Endothelial cell (in vitro differentiated cells): ENCODE data around the gene PON2. TPM values are rescaled to one million over a fixed set of nuclear protein-coding genes. Genes with fewer than 3 reads are reported as not detected.

Experiments used
- DNase-seq: peaks from one replicate; pipeline ENCODE4 v3.0.0; 2021; ENCODE audit warnings: low spot score
- H3K27ac Mint-ChIP-seq: one replicate; pipeline ENCODE4 v1.8.0; 2021; ENCODE audit warnings: mixed read lengths, inconsistent platforms; ENCODE audit not compliant: unreplicated experiment
- H3K27me3 Mint-ChIP-seq: one replicate; pipeline ENCODE4 v1.8.0; 2021; ENCODE audit warnings: mild to moderate bottlenecking, moderate library complexity, mixed read lengths, inconsistent platforms; ENCODE audit not compliant: unreplicated experiment
- H3K36me3 Mint-ChIP-seq: one replicate; pipeline ENCODE4 v1.8.0; 2021; ENCODE audit warnings: mild to moderate bottlenecking, low read depth, mixed read lengths, inconsistent platforms; ENCODE audit not compliant: unreplicated experiment
- H3K4me1 Mint-ChIP-seq: one replicate; pipeline ENCODE4 v1.8.0; 2021; ENCODE audit warnings: mild to moderate bottlenecking, mixed read lengths, inconsistent platforms; ENCODE audit not compliant: unreplicated experiment
- H3K4me3 Mint-ChIP-seq: one replicate; pipeline ENCODE4 v1.8.0; 2021; ENCODE audit warnings: mild to moderate bottlenecking, mixed read lengths, inconsistent platforms; ENCODE audit not compliant: unreplicated experiment
- H3K9me3 Mint-ChIP-seq: one replicate; pipeline ENCODE4 v1.8.0; 2021; ENCODE audit warnings: mixed read lengths, inconsistent platforms; ENCODE audit not compliant: unreplicated experiment
- total RNA-seq: library from RNA; stranded (reverse); fragmentation: NEBNext Ultra II Directional; extraction: Animal tissue kit (Norgen Biotek cat#: 25700); gene quantifications from one replicate; pipeline ENCODE4 v1.2.1, GENCODE V29; 2021; ENCODE audit not compliant: unreplicated experiment
- TF ChIP-seq, protein P1 (sequence below): fragments of 200-600 bp; sonication (generic); IDR thresholded peaks from one replicate; pipeline ENCODE4 v1.5.0; 2021; ENCODE audit warnings: antibody characterized with exemption; ENCODE audit not compliant: unreplicated experiment

PON2 gene
- total RNA-seq, 1 donor from 2014 or later: 158 TPM

DNA sequence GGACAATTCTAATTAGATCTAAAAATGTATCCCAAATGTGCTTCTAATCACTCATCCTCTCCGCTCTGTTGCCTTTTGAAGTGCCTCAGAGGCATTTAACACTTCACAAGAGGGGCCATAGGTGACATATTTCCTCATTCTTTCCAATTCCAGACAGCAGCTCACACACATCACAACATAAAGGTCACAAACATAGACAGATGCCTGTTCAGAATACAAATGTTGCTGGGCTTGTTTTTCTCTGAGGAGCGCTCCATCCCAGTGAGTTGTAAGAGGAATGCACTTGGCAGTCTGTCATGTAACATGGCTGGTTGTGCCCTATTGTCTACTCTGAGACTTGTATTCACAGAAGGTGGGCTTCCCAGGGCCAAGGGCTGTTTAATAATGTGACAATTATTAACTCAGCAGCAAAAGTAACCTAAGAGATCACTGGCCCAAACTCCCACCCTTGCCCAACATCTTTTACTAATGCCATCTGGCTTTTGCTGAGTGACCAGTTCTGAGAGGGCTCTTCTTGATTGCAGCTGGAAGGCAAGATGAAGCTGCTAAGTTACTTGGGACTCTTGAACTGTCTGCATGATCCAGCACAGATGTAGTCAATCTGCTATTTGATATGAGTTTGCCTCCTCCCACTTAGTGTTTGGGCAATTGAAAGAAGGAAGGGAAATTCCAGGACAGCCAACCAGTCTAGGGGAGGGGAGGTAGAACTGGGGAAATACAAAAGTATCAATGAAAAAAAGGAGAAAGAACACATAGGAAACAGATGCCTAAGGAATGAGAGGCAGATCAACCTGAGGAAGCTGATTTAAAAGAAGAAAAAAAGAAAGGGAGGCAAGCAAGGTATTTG lies 13.6 kb downstream of the PON2 start:
- DNase-seq: no peak
- TF ChIP-seq, protein P1, sequence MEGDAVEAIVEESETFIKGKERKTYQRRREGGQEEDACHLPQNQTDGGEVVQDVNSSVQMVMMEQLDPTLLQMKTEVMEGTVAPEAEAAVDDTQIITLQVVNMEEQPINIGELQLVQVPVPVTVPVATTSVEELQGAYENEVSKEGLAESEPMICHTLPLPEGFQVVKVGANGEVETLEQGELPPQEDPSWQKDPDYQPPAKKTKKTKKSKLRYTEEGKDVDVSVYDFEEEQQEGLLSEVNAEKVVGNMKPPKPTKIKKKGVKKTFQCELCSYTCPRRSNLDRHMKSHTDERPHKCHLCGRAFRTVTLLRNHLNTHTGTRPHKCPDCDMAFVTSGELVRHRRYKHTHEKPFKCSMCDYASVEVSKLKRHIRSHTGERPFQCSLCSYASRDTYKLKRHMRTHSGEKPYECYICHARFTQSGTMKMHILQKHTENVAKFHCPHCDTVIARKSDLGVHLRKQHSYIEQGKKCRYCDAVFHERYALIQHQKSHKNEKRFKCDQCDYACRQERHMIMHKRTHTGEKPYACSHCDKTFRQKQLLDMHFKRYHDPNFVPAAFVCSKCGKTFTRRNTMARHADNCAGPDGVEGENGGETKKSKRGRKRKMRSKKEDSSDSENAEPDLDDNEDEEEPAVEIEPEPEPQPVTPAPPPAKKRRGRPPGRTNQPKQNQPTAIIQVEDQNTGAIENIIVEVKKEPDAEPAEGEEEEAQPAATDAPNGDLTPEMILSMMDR: no peak
- peaks cover 22% of the 10 kb centered on the region for H3K36me3 Mint-ChIP-seq
- H3K27ac Mint-ChIP-seq: peak overlapping the region; percentile 79
- peaks cover 2% of the 10 kb centered on the region for H3K27me3 Mint-ChIP-seq
- peaks cover 26% of the 10 kb centered on the region for H3K4me1 Mint-ChIP-seq
- peak overlapping the region; percentile 28 for H3K4me3 Mint-ChIP-seq
- H3K9me3 Mint-ChIP-seq: no peaks in the 10 kb centered on the region

GRCh38 chr7:95412075-95412474 lies 22.8 kb downstream of the PON2 start:
- TF ChIP-seq, protein P1: no peak
- Mint-ChIP-seq H3K27me3 (no peaks in the 10 kb centered on the region), H3K9me3 (no peaks in the 10 kb centered on the region), H3K4me3 (no peak overlapping the region), H3K27ac (no peak overlapping the region), H3K36me3 (peaks cover 27% of the 10 kb centered on the region), H3K4me1 (peaks cover 11% of the 10 kb centered on the region)
- DNase-seq: no peak

DNA sequence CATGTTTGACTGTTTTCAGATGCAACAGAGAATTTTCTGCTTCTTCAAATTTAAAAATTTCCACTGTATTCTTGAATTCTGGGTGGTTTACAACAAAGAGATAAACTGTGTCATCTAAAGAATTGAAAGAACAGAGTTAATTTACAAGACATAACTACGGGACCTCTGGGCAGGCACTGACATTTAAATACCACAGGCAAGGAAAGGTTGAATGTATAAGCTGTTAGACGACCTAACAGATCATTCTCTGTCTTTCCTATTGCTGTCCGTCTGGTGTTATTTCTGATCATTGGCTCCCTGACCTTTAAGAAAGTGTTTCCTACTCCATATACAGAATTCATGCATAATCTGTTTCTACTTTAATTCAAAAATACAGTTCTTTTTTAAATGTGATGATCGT lies 23.2 kb downstream of the PON2 start:
- no peaks in the 10 kb centered on the region for H3K9me3 Mint-ChIP-seq
- no peak overlapping the region for H3K4me3 Mint-ChIP-seq
- H3K27me3 Mint-ChIP-seq: no peaks in the 10 kb centered on the region
- TF ChIP-seq, protein P1: no peak
- no peak overlapping the region for H3K27ac Mint-ChIP-seq
- peaks cover 12% of the 10 kb centered on the region for H3K4me1 Mint-ChIP-seq
- H3K36me3 Mint-ChIP-seq: peaks cover 27% of the 10 kb centered on the region
- DNase-seq: no peak

- no peaks in the 10 kb centered on the region for H3K27me3 Mint-ChIP-seq
- H3K9me3 Mint-ChIP-seq: no peaks in the 10 kb centered on the region
- no peak overlapping the region for H3K4me3 Mint-ChIP-seq
- TF ChIP-seq, protein P1: no peak
- peaks cover 31% of the 10 kb centered on the region for H3K36me3 Mint-ChIP-seq
- DNase-seq: no peak
- peaks cover 18% of the 10 kb centered on the region for H3K4me1 Mint-ChIP-seq
- no peak overlapping the region for H3K27ac Mint-ChIP-seq
Measured at GRCh38 chr7:95411036-95411435, 23.8 kb downstream of the PON2 start.

DNA sequence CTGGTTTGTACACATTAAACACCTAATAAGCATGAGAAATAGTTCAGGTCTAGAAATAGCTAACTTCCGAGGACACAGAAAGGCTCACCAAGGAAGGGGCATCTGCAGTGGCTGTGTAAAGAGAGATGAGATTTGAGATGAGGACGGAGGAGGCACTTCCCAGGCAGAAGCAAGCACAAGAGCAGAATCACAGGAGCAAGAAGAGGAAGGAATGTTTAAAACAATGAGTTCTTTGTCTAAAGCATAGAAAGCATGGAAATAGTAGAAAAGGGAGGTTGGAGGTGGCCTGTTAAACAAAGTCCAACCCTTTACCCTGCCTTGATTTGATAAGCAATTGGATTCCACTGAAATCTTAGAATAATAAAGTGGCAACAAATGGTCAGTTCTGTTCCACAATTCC lies 27.1 kb downstream of the PON2 start:
- Mint-ChIP-seq H3K4me1 (peaks cover 28% of the 10 kb centered on the region), H3K9me3 (no peaks in the 10 kb centered on the region), H3K36me3 (peaks cover 36% of the 10 kb centered on the region), H3K4me3 (no peak overlapping the region), H3K27ac (peak overlapping the region; percentile 55), H3K27me3 (no peaks in the 10 kb centered on the region)
- no peak for DNase-seq
- TF ChIP-seq, protein P1: no peak
